NCI-H1092 treated with DMSO at 0.1 percent for 48 hours (cell line): ENCODE data around the gene LNX2.

Experiments
- DNase-seq: peaks from one replicate; lab custom pipeline; 2025; lab: John Stamatoyannopoulos, UW

The LNX2 gene

GRCh38 chr13:27559719-27560118, 60.6 kb downstream of the LNX2 start:
- no peak for DNase-seq

GRCh38 chr13:27556109-27556508, 64.2 kb downstream of the LNX2 start:
- DNase-seq: no peak

- no peak for DNase-seq
Measured at GRCh38 chr13:27551562-27551961, 68.8 kb downstream of the LNX2 start.

GRCh38 chr13:27549406-27549981, 70.8 kb downstream of the LNX2 start:
- no peak for DNase-seq

- DNase-seq: no peak
Measured at GRCh38 chr13:27542220-27542619, 78.1 kb downstream of the LNX2 start.

- no peak for DNase-seq
Measured at GRCh38 chr13:27541386-27541785, 78.9 kb downstream of the LNX2 start.

DNA sequence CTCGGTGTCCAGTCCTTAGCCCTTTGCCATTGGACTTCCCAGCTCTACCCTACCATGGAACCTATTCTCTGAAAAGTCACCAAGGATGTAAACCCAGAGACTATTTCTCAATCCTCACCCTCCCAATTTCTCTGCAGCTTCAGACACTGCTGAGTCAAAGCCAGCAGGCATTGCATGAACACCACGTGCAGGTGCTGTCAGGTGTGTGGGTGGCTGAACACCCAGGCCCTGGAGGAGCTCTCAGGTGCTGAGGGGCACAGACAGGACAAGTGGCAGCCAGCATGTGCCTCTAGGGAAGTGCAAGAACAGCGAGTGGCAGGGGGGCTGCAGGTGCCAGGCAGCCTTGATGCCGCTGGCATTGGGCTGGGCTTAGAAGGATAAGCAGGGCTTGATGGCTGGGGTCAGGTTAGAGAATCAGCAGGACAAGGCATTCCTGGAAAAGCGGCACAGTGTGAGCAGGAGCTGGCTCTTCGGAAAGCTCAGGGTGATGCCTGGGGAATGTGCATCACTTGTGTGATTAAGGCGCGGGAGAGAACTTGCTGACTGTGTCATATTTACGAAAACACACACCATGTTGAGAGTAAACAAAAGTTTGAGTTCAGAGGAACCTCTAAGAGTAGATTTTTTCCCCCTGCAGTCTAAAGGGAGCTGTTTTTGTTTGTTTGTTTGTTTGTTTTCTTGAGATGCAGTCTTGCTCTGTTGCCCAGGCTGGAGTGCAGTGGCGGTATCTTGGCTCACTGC, 83.8 kb downstream of the LNX2 start:
- DNase-seq: no peak

GRCh38 chr13:27535546-27535945, 84.8 kb downstream of the LNX2 start:
- DNase-seq: no peak

- DNase-seq: no peak
Measured at GRCh38 chr13:27534981-27535380, 85.3 kb downstream of the LNX2 start.

DNA sequence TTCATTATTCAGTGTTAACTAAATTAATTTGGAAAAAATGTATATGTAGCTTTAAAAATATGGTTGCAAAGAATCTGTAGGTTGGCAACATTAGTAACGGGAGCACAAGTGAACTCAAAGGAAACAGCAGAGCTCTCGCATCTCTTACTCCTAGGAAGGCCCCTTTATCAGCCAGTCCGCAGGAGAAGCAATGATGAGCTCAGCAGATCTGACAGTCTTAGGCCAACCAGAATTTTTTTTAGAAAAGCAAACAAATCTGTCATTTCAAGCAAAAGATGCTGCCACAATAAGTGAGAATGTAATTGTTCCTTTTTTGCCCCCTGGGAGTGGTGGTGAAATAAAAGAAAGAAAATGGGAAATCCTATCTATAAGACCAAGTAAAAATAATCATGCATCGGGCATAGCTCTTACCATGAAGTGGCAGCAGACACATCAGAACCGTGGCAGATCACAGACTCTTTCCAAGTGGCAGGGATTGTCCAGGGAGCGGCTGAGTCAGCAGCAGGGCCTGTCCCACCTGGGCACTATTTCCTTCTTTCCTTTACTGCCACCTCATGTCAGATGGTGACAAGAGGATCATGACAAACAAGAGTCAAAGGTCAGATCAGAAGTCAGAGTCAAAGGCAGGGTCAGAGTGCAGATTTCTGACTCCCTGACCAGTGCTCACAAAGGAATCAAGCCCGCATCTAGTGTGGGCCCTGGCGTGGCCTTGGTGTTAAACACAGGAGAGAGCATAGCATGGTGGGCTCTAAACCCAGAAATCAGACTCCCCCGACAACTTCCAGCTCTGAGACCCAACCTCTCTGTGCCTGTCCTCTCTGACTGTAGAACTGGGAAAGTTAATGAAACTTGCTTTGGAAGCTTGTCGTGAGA, 86.0 kb downstream of the LNX2 start:
- no peak for DNase-seq

DNA sequence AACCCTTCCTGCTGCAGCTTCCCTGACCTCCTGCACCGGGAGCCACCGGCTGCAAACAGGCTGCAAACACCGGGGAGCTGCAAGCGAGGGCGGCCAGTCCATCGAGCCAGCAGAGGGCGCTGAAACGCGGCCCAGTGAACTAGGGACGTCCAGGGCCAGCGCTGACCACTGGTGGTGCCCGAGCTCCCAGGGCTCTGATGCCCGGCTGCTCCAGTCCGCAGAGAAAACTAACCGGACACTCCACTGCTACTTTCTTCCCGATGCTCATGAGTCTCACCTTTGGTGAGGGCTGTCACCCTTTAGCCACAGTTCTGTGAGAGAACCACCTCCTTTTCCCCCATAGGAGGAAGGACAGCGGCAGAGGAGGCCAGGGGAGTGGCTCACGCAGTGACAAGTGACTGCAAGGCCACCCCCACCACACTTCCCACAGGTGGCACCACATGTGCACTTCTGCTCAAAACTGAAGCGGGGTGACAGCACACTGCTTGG, 87.1 kb downstream of the LNX2 start:
- peak; percentile 75 for DNase-seq

- no peak for DNase-seq
Measured at GRCh38 chr13:27528908-27529307, 91.4 kb downstream of the LNX2 start.

- no peak for DNase-seq
Measured at GRCh38 chr13:27526516-27526915, 93.8 kb downstream of the LNX2 start.

GRCh38 chr13:27524981-27525975, 95.1 kb downstream of the LNX2 start:
- peak; percentile 22 for DNase-seq

DNA sequence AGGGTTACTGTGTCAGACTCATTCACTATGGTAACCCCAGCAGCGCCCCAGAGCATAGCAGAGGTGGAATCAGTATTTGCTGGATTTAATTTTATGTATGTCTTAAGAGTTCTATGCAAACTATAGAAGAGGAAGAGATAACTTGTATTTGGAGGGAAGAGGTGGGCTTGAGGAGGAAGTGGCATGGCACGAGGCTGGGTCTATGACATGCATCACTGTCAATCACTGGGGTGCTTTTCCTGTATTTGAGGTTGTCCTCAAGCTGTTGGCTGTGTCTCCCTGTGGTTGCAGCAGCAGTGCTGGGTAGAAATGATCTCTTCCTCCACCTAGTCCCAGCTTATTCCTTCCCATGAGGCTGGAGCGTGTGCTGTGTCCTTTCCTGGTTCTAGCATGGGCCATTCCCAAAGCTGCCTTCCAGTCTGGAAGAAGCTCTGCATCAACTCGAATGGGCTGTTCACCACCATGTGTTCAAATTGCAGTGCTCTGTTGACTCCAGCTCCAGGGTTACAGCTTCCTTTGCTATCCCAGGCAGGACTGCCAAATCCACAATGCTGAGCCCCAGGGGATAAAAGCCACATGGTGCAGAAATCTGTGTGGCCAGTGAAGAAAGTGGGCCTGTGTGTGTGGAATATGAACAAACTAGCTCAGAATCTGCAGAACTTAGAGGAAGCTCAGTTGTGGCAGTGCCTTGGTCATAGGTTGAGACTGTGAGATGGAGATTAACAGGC, 96.8 kb downstream of the LNX2 start:
- DNase-seq: no peak

DNA sequence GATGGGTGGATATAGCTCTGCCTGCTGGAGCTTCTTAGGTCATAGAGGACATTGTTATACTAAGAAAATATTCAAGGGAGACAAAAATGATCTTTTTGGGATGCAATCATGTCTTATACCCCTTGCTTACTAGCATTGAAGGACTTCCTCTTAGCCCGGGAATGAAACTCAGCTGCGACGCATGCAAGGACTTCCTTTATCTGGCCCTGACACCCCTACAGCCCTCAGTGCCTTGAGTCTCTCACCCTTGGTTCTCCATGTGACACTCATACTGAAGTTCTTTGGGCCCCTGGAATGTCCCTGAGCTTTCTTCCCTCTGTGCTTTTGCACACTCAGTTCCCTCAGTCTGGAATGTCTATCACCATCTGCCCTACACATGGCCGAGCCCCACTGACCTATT, 97.5 kb downstream of the LNX2 start:
- DNase-seq: no peak

- no peak for DNase-seq
Measured at GRCh38 chr13:27516103-27516502, 104.2 kb downstream of the LNX2 start.

DNA sequence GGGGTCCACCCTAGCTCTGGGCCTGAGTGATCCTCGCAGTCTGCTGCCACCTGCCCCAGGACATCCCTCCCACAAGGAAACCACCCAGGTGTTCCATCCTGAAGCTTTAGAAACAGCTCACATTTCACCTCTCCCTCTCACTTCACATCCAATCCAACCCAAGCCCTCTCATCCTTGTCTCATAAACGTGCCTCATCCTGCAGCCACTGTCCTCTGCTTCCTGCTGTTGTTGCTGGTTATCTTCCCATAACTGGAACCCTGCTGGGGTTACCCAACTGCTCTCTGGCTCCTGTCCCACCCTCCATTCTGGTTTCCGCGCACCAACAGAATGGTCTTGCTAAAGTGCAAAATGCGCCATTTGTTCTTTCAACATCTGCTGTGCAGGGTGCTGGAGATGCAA, 110.2 kb downstream of the LNX2 start:
- DNase-seq: peak; percentile 8

DNA sequence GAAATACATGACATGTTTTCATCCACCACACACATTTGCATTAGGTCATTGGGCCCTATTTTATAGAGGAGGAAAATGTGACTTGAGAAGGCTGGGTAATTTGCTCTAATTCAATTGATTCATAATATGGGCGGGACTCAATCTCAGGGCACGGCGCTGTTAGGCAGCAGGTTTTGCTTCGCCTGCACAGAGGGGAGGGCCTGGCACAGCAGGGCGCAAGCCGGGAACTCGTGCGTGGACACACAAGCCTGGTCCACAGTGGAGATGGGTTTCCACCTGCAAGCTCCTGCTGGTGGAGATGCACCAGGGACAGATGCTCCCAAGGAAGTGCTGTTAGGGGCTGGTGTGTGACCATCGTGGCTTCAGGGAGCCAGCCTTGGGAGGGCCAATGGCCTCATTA, 111.5 kb downstream of the LNX2 start:
- no peak for DNase-seq

DNA sequence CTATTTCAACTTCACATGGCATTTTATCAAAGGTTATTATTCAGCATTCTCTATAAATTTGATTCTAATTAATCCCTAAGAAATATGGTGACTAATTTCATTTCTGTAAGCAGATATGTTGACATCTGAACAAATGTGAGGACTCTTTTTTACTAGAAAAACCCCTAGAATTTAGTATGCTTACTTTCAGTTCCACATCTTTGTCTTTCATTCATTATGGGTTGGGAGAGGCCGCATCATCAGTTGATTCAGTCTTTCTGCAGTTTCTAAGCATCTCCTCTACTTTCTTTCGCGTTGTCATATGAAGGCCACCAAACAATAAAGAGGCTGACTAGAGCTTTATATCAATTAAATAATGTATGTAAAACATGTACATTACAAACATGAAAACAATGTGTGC, 114.5 kb downstream of the LNX2 start:
- DNase-seq: no peak

GRCh38 chr13:27504868-27505194, 115.5 kb downstream of the LNX2 start:
- DNase-seq: peak; percentile 77
